GM19025 (cell line): Measurements from ENCODE around the gene ALDH3A2.
"Not testable (repeated sequence)": the region's sequence is repeated elsewhere in the genome, so short reads cannot be mapped to it uniquely, and the experiment has no call there.

Experiments used
- ATAC-seq: cut with Tn5 transposase; IDR thresholded peaks from one replicate; pipeline ENCODE4 v1.9.1; 2021; ENCODE audit warnings: mild to moderate bottlenecking, low read depth, moderate library complexity; ENCODE audit not compliant: unreplicated experiment

Gene ALDH3A2

GRCh38 chr17:19649274-19649541 lies 657 bp downstream of the ALDH3A2 start:
- no peak for ATAC-seq

DNA sequence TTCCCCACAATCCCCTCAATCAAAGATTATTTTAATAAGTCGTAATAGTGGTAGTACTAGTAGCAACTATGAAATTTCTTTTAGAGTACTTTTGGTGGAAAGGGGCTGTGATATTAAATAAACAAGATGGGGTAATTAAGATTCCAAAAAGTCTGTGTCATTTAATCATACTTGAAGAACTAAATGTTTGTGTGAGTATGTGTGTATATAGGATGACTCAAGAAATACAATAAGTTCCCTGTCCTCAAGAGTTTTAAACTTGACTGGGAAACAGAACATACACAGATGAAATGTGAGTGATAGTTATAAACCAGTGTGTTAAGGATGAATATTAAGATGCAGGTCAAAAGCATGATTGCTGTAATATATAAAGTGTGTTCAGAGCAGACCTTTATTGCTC lies 2.3 kb downstream of the ALDH3A2 start:
- ATAC-seq: no peak

GRCh38 chr17:19651451-19652238 lies 3.1 kb downstream of the ALDH3A2 start:
- ATAC-seq: no peak

- no peak for ATAC-seq
These were observed 4.0 kb downstream of the ALDH3A2 start for GRCh38 chr17:19652595-19652994.

DNA sequence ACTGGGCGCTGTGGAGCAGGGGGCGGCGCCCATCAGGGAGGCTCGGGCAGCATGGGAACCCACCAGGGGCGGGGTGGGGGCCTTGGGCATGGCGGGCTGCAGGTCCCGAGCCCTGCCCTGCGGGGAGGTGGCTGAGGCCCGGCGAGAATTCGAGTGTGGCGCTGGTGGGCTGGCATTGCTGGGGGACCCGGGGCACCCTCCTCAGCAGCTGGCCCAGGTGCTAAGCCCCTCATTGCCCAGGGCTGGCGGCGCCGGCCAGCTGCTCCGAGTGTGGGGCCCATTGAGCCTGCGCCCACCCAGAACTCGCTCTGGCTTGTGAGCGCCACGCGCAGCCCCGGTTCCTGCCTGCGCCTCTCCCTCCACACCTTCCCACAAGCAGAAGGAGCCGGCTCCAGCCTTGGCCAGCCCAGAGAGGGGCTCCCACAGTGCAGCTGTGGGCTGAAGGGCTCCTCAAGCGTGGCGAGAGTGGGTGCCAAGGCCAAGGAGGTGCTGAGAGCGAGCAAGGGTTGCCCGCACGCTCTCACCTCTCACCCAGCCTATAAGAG lies 5.9 kb downstream of the ALDH3A2 start:
- ATAC-seq: no peak

GRCh38 chr17:19654896-19655295 lies 6.3 kb downstream of the ALDH3A2 start:
- no peak for ATAC-seq

DNA sequence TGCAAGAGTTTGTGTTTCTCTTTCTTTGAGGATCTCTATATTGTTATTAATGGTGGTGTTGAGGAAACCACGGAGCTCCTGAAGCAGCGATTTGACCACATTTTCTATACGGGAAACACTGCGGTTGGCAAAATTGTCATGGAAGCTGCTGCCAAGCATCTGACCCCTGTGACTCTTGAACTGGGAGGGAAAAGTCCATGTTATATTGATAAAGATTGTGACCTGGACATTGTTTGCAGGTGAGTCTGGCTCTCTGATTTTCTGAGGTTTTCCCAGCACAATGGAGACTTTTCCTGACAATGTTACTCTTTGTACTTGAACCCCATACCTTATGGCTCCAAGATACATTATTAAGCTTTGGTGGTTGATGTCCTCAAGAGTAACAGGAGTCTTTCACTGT lies 7.8 kb downstream of the ALDH3A2 start:
- no peak for ATAC-seq

DNA sequence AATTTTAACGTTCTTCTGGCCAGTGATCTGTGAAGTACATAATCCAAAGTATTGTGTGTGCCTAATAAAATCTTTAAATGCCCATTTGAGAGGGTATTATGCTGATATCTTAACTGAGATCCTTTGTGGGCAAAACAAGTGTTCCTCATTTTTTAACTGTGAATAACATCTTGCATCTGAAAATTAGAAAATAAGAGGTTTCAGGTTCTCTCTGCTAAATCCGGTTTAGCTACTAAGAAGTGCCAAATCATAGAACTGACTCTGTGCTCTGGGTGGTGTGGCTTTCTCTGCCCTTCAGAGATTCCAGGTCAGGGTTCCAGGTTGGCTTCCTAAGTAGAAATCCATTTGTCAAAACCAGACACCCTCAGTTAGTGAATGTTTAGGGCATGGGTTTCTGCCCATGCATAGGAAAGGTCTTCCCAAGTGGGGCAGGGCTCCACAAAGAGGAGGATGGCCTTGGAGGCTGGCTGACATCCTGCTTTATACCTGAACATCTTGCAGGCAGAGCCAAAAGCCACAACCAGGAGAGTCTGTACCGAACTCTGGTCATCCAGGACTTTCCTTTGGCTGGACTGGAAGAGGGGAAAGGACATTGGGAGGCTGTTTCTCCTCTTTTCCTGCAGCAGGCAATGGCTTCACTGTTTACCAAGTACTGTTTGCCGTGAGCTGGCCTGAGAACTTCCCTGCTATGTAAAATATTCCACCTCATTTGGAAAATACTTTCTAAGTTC lies 8.5 kb downstream of the ALDH3A2 start:
- ATAC-seq: no peak

DNA sequence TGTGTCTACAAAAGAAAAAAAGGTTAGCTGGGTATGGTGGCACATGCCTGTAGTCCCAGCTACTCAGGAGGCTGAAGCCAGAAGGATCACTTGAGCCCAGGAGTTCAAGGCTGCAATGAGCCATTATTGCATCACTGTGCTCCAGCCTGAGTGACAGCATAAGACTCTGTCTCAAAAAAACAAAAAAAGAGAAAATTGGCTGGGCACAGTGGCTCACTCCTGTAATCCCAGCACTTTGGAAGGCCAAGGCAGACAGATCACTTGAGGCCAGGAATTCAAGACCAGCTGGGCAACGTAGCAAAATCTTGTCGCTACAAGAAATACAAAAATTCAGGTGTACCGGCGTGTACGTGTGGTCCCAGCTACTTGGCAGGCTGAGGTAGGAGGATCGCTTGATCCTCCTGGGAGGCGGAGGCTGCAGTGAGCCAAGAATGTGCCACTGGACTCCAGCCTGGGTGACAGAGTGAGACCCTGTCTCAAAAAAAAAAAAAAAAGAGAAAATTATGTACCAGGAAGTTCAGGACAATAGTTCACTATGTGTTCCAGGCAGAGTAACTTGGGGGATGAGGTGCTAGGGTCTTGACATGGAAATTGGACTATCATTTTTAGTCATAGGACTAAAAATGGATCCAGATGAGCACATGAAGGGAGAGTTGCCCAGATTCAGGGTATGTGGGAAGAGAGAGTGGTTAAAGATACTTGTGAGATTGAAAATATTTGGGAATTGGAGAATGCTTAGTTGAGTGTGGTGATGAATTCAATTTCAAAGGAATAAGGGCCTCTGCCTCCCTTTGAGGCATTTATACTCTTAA lies 11.0 kb downstream of the ALDH3A2 start:
- no peak for ATAC-seq

DNA sequence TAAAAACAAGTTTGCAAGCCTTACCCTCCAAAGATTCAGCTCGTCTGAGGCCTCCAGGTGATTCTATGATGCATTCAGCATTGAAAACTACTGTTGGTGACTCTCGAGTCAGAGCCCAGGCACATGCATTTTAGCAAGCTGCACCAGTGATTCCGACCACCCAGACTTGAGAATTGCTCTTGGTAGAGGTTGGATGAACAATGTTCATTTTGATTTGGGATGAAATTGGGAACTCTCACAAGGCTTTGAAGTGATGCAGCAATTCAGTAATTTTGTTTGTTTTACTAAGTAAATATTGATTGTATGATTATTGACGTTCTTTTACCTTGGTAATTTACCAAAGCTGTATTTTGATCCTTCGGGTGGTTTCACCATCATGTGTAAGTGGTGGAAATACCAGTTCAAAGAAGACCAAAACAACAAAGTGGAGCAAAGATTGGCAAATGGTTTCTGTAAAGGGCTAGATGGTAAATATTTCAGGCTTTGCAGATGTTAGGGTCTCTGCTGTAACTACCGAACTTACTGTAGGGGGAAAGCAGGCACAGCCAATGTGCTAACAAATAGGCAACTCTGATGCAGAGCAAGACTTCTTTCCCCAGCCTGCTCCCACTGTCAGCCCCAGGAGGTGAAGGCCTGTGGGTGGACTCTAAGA lies 11.8 kb downstream of the ALDH3A2 start:
- ATAC-seq: no peak

- ATAC-seq: no peak
These were observed 12.6 kb downstream of the ALDH3A2 start for GRCh38 chr17:19661121-19661520.

GRCh38 chr17:19663097-19663496 lies 14.5 kb downstream of the ALDH3A2 start:
- ATAC-seq: no peak

DNA sequence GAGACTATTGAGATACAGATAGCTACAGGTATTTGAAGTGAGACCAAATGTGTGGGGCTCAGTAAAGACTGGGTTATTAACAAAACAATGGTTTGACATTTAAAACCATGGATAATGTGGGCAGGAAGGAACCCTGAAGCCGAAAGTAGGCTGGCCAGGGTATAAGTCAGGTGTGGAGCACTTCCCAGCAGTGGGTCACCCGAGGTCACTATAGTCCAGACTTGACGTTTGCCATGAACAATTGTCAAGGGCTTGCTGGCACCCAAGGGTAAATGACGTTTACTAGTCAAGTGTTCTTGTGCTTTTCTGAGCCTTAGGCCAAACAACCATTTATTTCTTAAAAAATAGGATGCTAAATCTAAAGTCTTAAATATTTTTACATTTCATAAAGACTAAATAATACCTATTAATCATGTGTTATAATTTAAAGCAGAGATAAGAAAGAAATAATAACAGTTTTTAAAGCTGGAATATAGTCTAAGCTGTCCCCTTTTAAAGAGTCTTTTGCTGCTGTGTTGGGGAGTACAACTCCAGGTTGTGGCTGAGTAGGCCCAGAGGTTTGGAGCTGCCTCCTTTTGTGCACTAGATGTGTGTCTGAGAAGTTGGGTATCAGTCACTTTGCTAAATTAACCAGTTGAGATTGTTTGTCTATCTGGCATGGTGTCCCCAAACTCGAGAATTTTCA lies 15.7 kb downstream of the ALDH3A2 start:
- no peak for ATAC-seq

DNA sequence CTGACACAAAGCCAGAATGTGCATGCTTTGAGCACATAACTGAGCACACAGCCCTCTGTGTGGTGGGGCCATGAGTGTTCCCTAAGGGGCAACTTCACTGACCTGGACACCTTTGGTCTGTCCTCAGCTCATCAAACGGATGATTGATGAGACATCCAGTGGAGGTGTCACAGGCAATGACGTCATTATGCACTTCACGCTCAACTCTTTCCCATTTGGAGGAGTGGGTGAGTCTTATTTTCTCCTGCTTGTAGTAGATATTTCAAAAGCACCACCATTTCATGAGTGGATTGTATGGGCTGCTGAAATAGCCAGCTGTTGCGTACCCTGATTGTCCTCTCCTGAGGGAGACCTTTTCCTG lies 16.2 kb downstream of the ALDH3A2 start:
- no peak for ATAC-seq

- not testable (repeated sequence) for ATAC-seq
These were observed 21.1 kb downstream of the ALDH3A2 start for GRCh38 chr17:19669680-19670079.

GRCh38 chr17:19670908-19671307 lies 22.4 kb downstream of the ALDH3A2 start:
- ATAC-seq: no peak

GRCh38 chr17:19671433-19671832 lies 22.9 kb downstream of the ALDH3A2 start:
- ATAC-seq: no peak

DNA sequence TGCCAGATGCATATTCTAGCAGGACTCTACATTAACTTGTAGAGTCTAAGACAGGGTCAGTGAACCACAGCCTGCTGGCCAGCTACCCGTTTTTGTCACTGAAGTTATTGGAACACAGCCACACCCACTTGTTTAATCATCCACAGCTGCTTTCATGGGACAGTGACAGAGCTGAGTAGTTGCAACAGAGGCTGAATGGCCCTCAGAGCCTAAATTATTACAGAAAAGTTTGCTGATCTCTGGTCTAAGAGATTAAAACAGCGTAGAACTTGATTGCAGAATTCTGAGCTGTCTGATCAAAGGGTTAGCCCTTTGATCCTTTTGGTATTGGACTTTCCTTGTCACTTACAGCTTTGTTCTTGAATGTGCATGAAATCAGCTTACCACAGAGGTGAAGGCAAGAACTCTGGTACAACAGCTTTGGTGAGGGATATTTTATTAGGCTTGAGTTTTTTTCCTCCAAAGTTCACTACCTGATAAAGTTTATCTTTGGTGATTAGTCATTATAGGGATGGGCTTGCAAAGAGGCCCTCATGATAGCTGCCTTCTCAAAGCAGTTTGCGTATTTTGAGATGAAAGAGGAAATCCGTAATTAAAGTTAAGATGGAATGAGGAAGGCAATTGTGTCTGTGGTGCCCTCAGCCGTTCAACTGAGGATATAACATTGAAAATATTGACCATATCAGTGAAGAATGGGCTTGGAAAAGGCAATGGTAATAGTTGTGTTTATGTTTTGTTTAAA lies 23.6 kb downstream of the ALDH3A2 start:
- no peak for ATAC-seq

DNA sequence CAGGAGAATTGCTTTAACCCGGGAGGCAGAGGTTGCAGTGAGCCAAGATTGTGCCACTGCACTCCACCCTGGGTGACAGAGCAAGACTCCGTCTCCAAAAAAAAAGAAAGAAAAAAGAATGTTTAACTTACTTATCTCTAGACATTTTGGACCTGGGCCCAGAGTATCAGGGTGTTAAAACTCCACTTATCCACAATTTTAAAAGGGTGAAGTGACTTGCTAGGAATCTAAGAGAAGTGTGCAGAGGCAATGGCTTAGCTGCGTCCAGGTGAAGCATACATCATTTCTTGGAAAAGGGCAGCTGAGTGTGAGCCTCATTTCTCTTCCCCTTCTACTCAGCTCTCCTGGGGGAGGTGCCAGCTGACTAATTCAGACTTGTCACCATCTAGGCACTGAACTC lies 25.1 kb downstream of the ALDH3A2 start:
- ATAC-seq: no peak

DNA sequence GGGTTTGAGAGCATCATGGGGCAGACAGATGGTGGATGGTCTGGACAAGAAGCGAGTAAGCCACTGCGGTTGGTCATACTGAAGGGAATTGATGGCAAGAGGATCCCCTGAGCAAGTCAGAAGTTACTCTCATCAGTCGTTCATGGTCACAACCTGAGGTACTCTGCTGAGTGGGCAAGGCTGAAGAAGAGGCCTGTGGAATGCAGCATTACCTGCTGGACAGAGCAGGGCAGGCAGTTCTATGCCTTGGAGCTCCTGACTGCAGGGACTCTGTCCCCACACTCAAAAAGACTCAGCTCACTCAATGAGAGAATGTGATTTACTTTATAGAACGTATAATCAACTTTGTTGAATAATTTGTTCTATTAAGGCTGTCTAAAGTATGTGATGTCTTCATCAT lies 28.3 kb downstream of the ALDH3A2 start:
- no peak for ATAC-seq
